ENCODE results near the gene ADORA1.

Gene ADORA1

DNA sequence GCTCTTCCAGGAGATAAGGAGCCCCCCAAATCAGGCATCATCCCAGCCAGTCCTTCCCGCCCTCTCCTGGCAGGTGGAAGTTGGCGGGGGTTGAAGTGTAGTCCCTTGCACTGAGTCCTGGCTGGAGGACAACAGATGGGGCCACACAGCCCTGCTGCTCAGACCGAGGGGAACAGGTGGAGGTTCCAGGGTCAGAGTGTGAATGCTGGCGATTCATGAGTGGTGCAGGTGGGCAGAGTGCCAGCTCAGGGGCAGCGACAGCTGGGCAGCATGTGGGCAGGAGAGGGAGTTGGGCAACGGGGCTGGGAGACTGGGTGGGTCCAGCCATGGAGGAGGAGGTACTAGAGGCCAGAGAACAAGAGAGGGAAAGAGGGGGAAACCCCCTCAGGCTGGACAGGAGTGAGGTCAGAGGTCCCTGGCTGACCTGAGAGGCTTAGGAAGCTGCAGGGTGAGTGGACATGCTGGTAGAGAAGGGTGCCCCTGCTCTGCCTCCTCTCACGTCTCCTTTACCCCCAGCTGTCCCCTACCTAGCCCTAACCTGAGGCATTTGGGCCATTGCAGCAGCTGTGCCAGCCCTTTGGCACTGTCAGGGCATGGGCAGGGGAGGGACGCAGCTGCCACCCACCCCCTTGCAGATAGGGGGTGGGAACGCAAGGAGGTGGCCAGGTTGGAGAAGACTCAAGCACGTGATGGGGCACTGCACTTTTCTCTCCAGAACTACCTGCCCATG, 11.3 kb upstream of the ADORA1 start:
- intact Hi-C loops (cut with DNase I): loop anchor here (2.0 kb wide), 1 partner anchor 101 kb away; no protein-coding TSS in a partner anchor
- DNase-seq: peak in 1 of 42 donors; percentile 25

DNA sequence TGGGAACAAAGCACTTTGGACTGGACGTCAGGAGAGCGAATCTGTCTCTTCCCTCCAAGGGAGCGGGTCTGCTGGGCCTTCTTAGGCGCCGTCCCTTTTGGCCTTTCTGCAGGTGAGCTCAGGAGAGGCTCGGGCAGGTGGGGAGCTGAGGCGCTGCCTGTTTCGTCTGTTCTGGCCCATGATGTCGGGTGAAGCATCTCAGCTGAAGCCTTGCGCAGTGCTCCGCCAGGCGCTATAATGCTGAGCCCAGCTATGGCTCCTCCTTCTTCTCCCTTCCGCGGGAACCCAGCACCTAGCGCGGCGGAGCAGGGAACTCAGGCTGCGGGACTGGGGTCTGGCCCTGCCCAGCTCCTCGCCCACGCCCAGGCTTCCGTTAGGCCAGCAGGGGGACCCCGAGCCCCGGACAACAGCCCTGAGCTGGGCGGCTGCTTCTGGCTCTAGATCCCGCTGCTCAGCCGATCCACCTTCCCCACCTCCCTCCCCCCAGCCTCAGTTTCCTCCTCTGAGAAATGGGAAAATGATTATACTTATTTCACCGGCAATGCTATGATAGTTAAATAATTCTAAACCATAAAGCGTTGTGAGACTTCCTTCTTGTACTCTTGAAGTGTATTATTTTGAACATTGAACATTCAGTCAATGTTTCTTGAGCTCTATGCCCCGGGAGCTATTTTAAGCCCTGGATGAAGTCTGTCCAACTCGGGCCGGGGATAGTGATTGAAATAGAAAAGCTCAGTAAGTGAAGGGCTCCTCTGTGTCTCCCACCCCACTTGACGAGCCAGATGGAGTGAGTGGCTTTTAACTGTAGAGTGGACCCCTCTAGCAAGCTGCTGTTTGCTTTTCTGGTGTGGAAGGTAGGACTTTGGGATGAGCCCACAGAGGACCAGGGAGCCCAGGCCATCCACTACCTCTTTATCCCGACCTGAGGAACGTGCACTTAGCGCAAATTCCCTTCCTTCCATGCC, 9.6 kb upstream of the ADORA1 start:
- intact Hi-C loops (cut with DNase I): loop anchor here (2.0 kb wide), 2 partner anchors 53 to 99 kb away; no protein-coding TSS in a partner anchor

DNA sequence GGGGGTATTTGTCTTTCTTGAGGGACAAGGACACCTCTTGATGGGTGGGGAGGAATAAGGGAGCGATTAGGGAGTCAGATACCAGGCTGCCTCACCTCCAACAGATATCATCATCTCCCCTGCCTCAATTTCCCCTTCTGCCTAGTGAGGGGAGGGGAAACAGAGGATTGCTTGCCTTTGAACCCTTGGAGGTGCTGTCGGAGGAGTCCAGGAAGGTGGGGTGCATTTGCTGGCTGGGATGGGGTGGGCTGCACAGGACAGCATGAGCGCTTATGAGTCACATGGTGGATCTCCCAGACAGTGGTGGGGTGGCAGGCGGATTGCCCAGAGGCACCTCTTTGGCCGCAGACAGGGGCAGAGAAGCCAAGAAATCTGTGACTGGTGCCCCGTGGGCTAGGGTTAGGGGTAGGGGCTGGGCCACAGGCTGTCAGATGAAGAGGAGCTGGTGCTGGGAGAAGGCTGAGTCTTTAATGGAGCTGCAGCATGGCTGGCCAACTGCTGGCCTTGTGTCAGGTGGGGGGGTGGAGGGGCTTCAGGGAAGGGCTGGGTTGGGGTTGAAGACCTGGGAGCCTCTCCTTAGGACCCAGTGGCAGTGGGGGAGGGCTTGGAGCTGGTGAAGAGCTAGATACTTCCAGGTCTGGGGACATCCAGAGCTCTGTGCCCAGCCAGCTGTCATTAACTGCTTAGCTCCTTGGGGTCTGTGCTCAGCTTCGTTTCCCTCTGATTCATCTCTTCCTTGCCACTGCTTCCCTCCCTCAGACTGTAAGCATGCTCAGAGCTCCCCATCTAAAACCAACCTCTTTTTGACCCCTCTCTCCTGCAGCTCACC, 7.0 kb upstream of the ADORA1 start:
- DNase-seq: peak in 2 of 42 donors; percentile 8 to 43
- intact Hi-C loops (cut with DNase I): no loop called here

More for the DNA sequence above, 9.6 kb upstream of the ADORA1 start:
- DNase-seq: peak in 41 of 42 donors; percentile 52 to 93 (median 80)

DNA sequence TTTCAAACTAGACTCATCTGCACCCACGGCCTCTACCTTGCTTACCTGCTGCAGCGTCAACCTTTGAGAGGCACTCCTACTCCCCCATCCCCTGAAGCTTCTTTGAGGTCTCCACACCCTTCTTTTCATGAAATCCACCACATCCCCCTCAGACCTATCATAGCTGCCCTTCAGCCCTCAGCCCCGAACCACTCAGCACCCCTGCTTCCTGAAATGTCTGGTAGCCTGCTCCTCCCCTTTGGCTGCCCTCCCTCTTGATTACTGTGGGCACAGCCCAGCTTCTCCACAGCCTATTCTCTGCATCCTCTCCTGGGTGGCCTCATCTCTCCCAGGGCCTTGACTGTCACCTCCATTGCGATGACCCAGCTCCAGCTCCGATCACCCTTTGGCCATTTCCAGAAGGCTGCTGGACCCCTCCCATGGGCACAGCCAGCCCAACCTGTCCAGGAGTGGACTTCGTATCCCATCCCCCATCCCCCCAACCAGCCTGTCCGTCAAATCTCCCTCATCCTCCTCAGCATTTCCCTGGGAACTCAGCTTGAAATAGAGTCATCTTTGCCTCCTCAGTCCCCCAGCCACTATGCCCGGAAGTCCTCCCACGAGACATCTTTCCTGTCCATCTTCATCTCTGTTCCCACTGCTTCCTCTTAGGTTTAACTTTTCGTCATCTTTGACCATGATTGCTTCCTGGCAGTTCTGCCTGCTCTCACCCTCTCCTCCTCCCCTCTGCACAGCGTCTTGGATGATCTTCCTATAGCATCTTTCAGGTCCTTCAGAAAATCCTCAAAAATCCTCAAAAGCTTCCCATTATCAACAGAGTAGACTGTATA, 6.1 kb upstream of the ADORA1 start:
- peak in 2 of 42 donors; percentile 17 to 40 for DNase-seq
- intact Hi-C loops (cut with DNase I): no loop called here

DNA sequence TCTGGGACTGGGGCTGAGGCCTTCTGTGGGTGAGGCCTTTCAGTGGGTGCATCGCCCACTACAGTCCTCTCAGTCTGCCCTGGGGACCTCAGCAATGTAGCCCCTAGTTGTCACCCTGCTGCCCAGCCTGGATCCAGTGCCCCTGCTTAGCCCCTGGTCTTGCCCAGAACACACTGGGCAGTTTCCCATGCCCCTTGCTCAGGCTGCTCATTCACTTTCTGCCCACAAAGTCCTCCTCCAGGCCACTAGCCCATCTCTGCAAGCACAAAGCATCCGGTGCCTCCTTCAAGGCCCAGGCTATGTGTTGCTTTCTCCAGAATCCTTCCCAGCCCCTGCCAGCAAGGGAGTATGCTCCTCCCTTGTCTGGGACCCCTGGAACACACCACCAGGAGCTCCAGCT, 5.4 kb upstream of the ADORA1 start:
- intact Hi-C loops (cut with DNase I): no loop called here
- DNase-seq: peak in 1 of 42 donors; percentile 11

DNA sequence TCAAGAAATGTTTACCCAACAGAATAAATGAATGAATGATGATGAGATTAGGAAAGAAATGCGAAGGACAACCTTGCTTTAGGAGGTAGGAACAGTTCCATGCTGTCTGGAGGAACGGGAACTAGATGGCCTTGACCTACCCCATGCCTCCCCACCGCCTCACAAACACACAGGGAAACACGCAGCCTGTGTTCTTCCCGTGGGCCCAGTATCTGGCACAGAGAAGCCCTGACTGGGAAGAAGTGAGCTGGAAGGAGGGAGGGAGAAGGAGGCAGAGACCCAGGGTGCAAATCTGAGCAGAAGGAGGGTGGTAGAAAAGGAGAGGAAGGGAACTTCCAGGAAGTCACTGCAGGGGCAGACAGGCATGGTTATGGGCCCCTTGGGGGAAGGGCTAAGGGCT, 3.5 kb upstream of the ADORA1 start:
- intact Hi-C loops (cut with DNase I): no loop called here
- DNase-seq: peak in 2 of 42 donors; percentile 7 to 14

DNA sequence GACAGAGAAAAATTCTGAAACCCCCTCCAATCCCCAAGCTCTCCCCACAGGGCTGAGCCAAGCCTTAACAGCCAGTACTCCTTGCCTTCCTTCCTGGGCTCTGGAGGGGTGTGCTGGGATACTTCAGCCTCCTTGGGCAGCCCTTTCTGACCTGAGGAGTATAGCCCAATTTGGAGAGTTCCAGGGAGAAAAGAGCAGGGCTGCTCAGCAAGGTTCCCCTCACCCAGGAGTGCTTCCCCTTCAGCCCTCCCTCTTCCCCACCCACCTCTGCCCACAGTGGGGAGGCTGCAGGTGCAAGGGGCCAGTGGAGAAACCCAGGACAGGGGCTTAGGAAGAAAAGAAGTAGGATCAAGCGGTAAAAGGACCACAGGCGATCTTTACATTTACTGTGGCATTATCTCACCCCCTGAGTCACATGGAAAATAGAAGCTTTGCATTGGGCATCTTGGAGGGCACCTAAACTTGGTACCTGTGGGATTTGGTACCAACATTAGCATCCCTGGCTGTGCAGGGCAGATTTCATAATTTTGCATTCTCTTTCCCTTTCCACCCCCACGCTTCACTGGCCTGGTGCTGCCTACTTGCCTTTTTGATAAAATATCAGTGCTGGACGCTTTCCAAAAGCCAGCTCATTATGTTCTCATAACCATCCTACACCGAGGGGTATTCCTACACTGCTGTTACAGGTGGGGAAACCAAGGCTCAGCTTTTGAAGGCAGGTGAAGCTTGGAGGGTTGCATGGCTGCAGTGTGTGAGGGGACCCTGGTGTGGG, 2.8 kb upstream of the ADORA1 start:
- intact Hi-C loops (cut with DNase I): loop anchor here (5.0 kb wide), 1 partner anchor 87 kb away; no protein-coding TSS in a partner anchor
- peak in 1 of 42 donors; percentile 13 for DNase-seq

DNA sequence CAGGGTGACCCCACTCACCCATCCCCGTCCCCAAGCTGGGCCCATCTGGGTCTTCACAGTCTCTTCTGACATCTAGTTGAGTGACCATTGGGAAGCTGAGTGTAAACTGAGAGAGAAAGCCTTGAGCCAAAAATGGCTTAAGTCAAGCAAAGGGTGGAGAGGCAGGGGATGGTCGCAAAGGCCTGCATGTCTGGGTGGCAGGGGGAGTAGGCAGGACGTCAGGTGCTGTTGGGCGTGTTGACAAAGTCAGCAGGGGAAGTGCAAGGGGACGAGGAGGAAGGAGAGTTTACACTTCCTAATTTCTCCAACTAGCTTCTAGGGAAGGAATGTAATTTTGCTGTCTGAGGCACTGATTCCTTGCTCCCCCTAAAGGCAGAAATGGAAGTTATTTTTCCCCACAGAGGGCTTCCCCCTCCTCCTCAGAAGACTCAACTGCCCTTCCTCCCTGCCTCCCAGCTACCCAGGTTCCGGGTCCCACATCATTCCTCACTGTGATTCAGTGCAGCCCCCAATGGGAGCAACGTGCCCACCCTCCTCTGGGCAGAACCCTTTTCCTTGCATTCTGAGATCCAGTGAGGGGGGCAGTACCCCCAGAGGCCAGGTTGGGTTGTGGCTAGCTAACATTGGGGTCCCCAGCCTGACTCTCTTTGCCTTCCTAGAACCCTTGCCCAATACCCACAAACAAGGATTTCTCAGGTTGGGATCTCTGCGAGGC, 1.2 kb upstream of the ADORA1 start:
- peak in 5 of 42 donors; percentile 30 to 63 (median 44) for DNase-seq
- intact Hi-C loops (cut with DNase I): loop anchor here (5.0 kb wide), 1 partner anchor 89 kb away; no protein-coding TSS in a partner anchor

DNA sequence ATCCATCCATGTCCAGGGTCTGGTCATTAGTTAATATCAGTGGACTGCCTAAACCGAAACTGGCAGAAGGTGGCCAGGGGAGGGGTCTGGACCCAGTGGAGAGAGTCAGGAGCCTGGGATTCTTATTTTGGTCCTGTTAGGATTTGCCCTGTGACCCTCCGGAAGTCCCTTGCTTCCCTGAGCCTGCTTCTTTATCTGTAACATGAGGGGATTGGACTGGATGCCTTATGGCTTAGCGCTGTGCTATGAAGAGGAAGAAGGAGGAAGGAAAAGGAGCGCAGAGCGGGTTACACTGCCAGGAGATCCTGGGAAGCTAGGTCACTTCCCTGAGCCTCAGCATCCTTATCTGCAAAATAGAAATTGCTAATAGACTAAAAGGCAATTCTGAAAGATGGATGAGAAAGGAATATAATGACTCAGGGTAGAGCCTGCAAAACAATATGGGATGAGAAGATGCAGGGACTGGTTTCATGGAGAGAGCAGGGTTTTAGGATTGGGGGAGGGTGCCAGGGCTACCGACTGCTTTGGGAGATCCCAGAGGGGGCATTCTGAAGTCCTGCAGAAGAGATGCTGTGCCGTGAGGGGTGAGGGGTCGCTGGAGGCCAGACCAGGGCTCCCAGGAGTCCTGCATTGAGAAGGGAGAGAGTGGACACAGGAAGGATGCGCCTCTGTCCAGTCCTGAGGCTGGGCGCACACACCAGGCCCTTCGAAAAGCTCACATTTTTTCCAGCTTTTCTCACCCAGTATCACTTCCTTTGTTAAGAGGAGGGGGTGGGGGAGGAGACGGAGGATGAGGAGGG, 460 bp upstream of the ADORA1 start:
- DNase-seq: peak in 3 of 42 donors; percentile 15 to 42 (median 25)
- intact Hi-C loops (cut with DNase I): loop anchor here (5.0 kb wide), 1 partner anchor 90 kb away; no protein-coding TSS in a partner anchor

DNA sequence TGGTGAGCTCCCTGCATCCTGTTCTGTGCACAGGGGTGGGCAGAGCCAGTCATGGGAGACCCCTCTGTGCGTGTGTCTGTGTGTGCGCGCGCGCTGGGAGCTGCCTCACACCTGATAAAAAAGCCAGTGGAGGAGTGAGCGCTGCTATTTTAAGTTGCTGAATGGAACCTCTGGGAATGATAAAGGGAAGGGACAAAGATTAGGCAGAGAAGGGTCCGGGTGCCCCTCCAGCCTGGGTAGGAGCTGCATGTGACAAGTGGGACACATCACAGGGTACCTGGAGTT, 847 bp downstream of the ADORA1 start:
- no peak for DNase-seq
- intact Hi-C loops (cut with DNase I): loop anchor here (5.0 kb wide), 1 partner anchor 91 kb away; no protein-coding TSS in a partner anchor

DNA sequence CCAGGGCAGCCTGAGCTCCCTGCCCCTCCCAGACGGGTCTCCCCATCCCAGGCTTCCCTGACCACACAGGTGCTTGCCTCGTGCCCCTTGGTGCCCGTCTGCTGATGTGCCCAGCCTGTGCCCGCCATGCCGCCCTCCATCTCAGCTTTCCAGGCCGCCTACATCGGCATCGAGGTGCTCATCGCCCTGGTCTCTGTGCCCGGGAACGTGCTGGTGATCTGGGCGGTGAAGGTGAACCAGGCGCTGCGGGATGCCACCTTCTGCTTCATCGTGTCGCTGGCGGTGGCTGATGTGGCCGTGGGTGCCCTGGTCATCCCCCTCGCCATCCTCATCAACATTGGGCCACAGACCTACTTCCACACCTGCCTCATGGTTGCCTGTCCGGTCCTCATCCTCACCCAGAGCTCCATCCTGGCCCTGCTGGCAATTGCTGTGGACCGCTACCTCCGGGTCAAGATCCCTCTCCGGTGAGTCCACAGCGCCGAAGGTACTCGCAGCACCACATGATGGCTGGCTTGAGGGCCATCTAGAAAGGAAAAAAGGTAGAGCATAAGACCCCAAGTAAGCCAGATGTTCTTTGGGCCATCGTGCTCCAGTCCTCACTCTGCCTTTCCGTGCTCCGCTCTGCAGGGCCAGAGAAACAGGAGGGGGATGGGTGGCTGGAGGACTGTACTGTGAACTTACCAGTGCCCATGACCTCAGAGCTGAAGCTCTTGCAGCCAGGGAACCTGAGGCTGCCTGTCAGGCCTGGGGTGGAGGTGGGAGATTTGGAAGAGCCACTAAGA, 1.4 kb downstream of the ADORA1 start:
- intact Hi-C loops (cut with DNase I): loop anchor here (5.0 kb wide), 1 partner anchor 92 kb away; no protein-coding TSS in a partner anchor
- peak in 23 of 42 donors; percentile 25 to 84 (median 65) for DNase-seq

DNA sequence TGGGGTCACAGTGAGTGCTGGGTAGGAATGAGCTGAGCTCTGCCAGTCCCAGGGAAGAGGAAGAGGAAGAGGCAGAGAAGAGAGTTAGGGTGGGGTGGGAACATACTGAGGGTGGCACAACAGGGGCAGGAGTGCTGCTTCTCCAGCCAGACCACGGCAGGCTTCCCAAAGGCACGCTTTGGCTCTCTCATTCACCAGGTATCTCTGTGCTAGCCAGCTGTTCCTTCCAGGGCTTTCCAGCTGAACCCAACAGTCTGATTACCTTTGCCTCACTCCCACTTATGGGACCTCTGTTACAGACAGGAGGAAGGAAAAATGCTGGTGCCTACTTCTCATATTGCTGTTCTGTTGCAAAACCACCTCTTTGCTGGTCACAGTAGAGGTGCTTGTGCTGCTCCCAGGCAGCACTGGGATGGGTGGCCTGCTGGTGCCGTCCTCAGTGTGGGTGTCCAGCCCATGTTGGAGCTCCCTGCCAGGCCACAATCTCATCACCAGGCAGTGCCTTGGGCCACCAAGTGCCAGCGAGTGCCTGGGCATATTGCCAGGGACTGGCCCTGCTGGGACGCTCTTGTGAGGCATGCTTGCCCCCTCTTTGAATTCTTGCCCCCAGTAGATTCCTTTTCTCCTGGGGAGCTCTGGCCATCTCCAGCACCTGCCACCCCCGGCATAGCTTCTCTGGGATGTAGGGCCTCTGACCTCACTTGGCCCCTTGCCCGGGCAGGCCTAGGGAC, 2.1 kb downstream of the ADORA1 start:
- intact Hi-C loops (cut with DNase I): loop anchor here (5.0 kb wide), 1 partner anchor 92 kb away; no protein-coding TSS in a partner anchor
- DNase-seq: peak; percentile 81 to 97 (median 92)

DNA sequence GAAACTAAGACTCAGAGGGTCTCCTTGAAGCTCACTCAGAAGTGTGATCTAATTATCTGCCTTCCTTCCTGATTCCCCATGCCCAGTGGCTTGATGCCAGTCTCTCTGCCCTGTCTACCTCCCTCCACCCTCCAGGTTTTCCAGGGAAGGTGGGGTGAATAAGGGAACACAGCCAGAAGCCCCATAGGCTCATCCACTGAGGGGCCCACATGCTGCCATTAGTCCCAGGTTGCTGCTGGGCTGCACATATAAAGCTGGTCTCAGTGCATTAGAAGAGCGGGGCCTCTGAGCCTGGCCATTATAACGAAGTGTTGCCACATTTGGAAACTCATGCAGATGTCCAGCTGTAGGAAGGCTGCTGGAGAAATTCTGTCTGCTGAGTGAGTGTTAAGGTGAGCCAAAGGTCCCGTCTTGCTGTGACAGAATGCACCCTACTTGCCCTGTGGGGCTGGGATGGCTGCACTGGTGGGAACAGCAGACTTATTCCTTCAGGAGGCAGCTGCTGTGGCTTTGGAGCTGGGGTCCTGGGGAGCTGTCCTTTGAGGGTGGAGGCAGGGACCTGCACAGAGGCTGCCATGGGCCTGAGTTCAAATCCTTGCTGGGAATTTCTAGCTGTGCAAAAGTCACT, 2.9 kb downstream of the ADORA1 start:
- intact Hi-C loops (cut with DNase I): no loop called here
- DNase-seq: peak in 9 of 42 donors; percentile 16 to 67 (median 40)

Data from head of caudate nucleus (tissue), 42 donors.